Lung (tissue), 12 donors: ENCODE results near the gene TUSC2. TPM values are rescaled to one million over a fixed set of nuclear protein-coding genes. Genes with fewer than 3 reads are reported as not detected.
A peak's percentile ranks its signal among the peaks of the same experiment; 100 is the strongest.

Experiments
- ATAC-seq: fragments of 200-7000 bp; cut with Tn5 transposase; one replicate; pipeline ENCODE4 v1.9.1; 2020; ENCODE audit warnings: moderate number of reproducible peaks; ENCODE audit not compliant: insufficient read depth, low FRiP score
- DNase-seq, 3 donors: peaks; one replicate each; pipeline ENCODE4 v3.0.0-alpha.2; 2013 to 2017
- H3K27ac ChIP-seq, 2 donors: one replicate each; pipeline ENCODE4 v1.5.1; 2013; ENCODE audit warnings: mild to moderate bottlenecking in 2 of 2, moderate library complexity in 2 of 2, control low read depth in 1 of 2, inconsistent platforms in 1 of 2, low read depth in 1 of 2, low read length in 1 of 2
- H3K27me3 ChIP-seq, 3 donors: one replicate each; pipeline ENCODE4 v1.5.1; 2013; ENCODE audit warnings: low read length in 2 of 3; ENCODE audit not compliant: control insufficient read depth in 3 of 3, insufficient read depth in 3 of 3
- H3K36me3 ChIP-seq, 4 donors: one replicate each; pipeline ENCODE4 v1.5.1; 2013; ENCODE audit warnings: low read length in 4 of 4, mild to moderate bottlenecking in 1 of 4, moderate library complexity in 1 of 4; ENCODE audit not compliant: control insufficient read depth in 4 of 4, insufficient read depth in 4 of 4
- H3K4me1 ChIP-seq, 5 donors: one replicate each; pipeline ENCODE4 v1.5.1; 2013; ENCODE audit warnings: low read length in 5 of 5, mild to moderate bottlenecking in 2 of 5, moderate library complexity in 1 of 5; ENCODE audit not compliant: control insufficient read depth in 5 of 5, insufficient read depth in 5 of 5
- H3K4me3 ChIP-seq: one replicate; pipeline ENCODE4 v1.5.1; 2013; ENCODE audit warnings: mild to moderate bottlenecking, control low read depth, moderate library complexity
- H3K9ac ChIP-seq, 2 donors: one replicate each; pipeline ENCODE4 v1.5.1; 2013; ENCODE audit warnings: low read length in 2 of 2, control low read depth in 1 of 2; ENCODE audit not compliant: insufficient read depth in 1 of 2
- H3K9me3 ChIP-seq, 4 donors: one replicate each; pipeline ENCODE4 v1.5.1; 2013; ENCODE audit warnings: low read length in 3 of 4, mild to moderate bottlenecking in 1 of 4, moderate library complexity in 1 of 4; ENCODE audit not compliant: control insufficient read depth in 4 of 4, insufficient read depth in 3 of 4
- WGBS, 2 donors: extraction: QIAGEN DNeasy Blood & Tissue Kit; methylation state at CpG; one replicate each; pipeline ENCODE4 v1.1.7; 2013; 5-methylcytosine and 5-hydroxymethylcytosine counted together
- polyA plus RNA-seq, 2 donors: library from polyadenylated mRNA; stranded (reverse); fragments of 200-250 nt; gene quantifications; one replicate each; pipeline ENCODE4 v1.2.1, GENCODE V29; 2013
- total RNA-seq, 2 donors: library from RNA; depleted of rRNA in 1 of 2; stranded (reverse); fragments of >200 nt in 1 of 2; gene quantifications; one replicate each; pipeline ENCODE4 v1.2.1, GENCODE V29; 2014 to 2021
- TF ChIP-seq, protein P1 (sequence below): IDR thresholded peaks from 2 replicates; pipeline ENCODE4 v1.5.1; 2012; ENCODE audit warnings: mild to moderate bottlenecking; ENCODE audit errors: control extremely low read depth, extremely low read depth
- donor health status: control.
- donor health status: control.
- donor health status: Bipolar disorder and iron deficiency.
- donor health status: healthy.
- donor health status: DM: yes; HTN: yes; CAD: no.

Gene TUSC2
- total and polyA plus RNA-seq, 4 donors, result 11.1 to 54.5 (median 30.5) TPM

DNA sequence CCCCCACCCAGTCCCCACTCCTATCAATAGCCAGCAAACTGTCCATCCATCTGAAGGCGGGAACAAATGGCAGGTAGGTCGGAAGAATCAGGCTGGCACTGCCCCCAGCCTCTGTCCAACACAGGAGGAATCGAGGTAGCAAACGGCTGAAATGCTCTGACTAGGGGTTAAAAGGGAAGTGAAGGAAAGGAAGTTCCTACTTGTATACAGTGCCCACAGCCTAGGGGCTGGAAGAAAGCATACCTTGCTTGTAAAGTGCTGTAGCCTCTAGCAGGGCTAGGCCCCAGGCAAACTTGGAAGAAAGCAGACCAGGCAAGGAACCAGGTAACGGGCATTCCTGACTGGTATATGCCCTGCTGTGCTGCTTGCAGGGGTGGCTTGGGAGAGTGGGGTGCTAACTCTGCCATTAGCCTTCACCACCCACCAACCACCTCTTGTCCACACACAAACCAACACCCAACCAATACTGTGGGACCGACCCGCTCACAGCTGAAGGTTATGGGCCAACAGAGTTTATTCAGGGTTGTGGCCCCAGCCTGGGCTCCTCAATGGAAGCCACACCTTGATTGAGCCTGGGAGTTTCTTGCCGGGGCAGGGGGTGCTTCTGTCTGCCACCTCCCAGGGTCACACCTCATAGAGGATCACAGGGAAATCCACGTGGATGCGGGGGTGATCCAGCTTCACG, 2.4 kb downstream of the TUSC2 start:
- Histone ChIP-seq H3K9me3 (no peaks in the 10 kb centered on the region), H3K36me3 (peaks cover 12 to 26% (median 16%) of the 10 kb centered on the region in 4 donors), H3K4me3 (no peak overlapping the region), H3K27me3 (no peaks in the 10 kb centered on the region), H3K9ac (no peak overlapping the region), H3K4me1 (peaks cover 2 to 36% (median 13%) of the 10 kb centered on the region in 5 donors), H3K27ac (no peak overlapping the region)
- TF ChIP-seq, protein P1, sequence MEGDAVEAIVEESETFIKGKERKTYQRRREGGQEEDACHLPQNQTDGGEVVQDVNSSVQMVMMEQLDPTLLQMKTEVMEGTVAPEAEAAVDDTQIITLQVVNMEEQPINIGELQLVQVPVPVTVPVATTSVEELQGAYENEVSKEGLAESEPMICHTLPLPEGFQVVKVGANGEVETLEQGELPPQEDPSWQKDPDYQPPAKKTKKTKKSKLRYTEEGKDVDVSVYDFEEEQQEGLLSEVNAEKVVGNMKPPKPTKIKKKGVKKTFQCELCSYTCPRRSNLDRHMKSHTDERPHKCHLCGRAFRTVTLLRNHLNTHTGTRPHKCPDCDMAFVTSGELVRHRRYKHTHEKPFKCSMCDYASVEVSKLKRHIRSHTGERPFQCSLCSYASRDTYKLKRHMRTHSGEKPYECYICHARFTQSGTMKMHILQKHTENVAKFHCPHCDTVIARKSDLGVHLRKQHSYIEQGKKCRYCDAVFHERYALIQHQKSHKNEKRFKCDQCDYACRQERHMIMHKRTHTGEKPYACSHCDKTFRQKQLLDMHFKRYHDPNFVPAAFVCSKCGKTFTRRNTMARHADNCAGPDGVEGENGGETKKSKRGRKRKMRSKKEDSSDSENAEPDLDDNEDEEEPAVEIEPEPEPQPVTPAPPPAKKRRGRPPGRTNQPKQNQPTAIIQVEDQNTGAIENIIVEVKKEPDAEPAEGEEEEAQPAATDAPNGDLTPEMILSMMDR, result no peak
- ATAC-seq, result no peak
- WGBS, 2 donors, result 83% methylated on average over 11 of the region's 11 CpGs
- no peak for DNase-seq

DNA sequence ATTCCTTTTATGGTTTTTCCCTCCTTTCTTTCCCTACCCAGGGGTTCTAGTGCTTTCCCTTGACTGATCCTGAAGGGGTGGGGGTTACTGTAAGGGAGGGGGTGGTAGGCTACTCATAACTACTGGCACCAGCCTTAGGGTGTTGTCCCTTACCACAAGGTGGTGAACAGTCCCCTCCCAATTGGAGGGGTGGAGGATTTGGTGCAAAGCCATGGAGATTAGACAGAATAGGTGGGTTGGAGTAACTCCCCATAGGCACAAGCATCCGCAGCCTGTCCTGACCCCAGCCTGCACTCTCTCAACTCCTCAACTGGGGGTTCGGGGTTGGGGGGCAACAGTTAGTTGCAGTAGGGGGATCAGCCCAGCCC, 2.9 kb downstream of the TUSC2 start:
- Histone ChIP-seq H3K9ac (no peak overlapping the region), H3K27me3 (no peaks in the 10 kb centered on the region), H3K4me3 (no peak overlapping the region), H3K27ac (no peak overlapping the region), H3K36me3 (peaks cover 6 to 21% (median 11%) of the 10 kb centered on the region in 4 donors), H3K4me1 (peaks cover 2 to 41% (median 13%) of the 10 kb centered on the region in 5 donors), H3K9me3 (no peaks in the 10 kb centered on the region)
- TF ChIP-seq, protein P1, result no peak
- no peak for ATAC-seq
- DNase-seq, result no peak
- 81 to 95% methylated on average over 2 of the region's 2 CpGs for WGBS, 2 donors

DNA sequence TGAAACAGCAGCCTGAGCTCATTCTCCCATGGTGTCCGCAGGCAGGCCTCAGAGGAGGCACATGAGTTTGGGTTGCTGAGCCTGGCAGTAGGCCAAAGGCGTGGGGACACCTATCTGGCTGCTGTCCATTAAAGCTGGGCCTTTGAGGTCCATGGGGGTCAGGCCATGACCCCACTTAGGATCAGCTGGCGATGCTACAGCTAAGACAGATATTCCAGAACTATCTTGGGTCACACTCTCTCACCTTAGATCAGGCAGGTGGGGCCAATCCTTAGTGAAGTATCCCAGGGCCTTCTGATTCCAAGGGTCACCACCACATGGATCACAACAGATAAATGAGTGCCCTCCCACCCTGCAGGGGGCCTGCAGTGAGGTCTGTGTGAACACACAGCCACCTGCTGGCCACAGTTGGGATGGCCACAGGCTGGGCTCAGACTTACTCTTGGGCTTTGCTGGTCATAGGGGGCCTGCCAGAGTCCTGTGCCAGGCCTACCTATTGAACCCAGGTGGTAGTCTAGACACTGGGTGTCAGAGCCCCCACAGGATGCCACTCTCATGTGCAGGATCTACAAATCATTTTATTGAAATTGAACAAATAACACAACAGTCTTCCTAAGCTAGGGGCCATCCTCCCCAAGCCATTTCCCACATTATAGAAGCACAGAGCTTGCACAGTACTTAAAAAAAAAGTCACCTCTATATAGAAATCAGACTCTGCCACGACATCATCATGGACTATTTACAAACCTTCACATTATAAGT, 3.5 kb downstream of the TUSC2 start:
- peaks cover under 1 to 15% (median 6%) of the 10 kb centered on the region in 4 donors for H3K36me3 ChIP-seq
- H3K27ac ChIP-seq, result peak overlapping the region; percentile 64 to 94
- no peaks in the 10 kb centered on the region for H3K27me3 ChIP-seq
- H3K4me3 ChIP-seq, result no peak overlapping the region
- DNase-seq (peak; percentile 63 to 73 (median 72)), ATAC-seq (no peak)
- H3K9ac ChIP-seq, result no peak overlapping the region
- WGBS, 2 donors, result 42 to 56% methylated on average over 4 of the region's 4 CpGs
- peaks cover 2 to 47% (median 17%) of the 10 kb centered on the region in 5 donors for H3K4me1 ChIP-seq
- TF ChIP-seq, protein P1, result peak; percentile 69
- no peaks in the 10 kb centered on the region for H3K9me3 ChIP-seq
